Umbilical cord (tissue), 2 donors: ENCODE measurements around the gene MAGEA9B. TPM values are rescaled to one million over a fixed set of nuclear protein-coding genes. Genes with fewer than 3 reads are reported as not detected.
"Not testable (repeated sequence)": the region's sequence is repeated elsewhere in the genome, so short reads cannot be mapped to it uniquely, and the experiment has no call there.

Experiments used
- DNase-seq: peaks from one replicate; pipeline ENCODE4 v3.0.0-alpha.2; 2015; ENCODE audit warnings: low spot score
- total RNA-seq: library from RNA; depleted of rRNA; stranded (reverse); fragments of >200 nt; gene quantifications from one replicate; pipeline ENCODE4 v1.2.3, GENCODE V29; 2014; ENCODE audit warnings: low replicate concordance; ENCODE audit not compliant: insufficient read depth

Gene MAGEA9B
- total RNA-seq, 1 donor from 2014 or later: not detected

GRCh38 chrX:149534926-149535602, 52.2 kb downstream of the MAGEA9B start:
- DNase-seq: not testable (repeated sequence)

- not testable (repeated sequence) for DNase-seq
These were observed 53.3 kb downstream of the MAGEA9B start for GRCh38 chrX:149533999-149534398.

- not testable (repeated sequence) for DNase-seq
These were observed 54.4 kb downstream of the MAGEA9B start for GRCh38 chrX:149532868-149533267.

Other genes with a start within 250 kb of the MAGEA9B start
- gene IDS, start 82.2 kb downstream of the MAGEA9B start, total RNA-seq: 43.6 TPM
- gene EOLA1, start 46.4 kb downstream of the MAGEA9B start, total RNA-seq: 6.3 TPM
- not detected for gene HSFX3, start 37.5 kb downstream of the MAGEA9B start, total RNA-seq
- 0.96 TPM for gene HSFX2, start 7.9 kb upstream of the MAGEA9B start, total RNA-seq
- gene TMEM185A, start 44.3 kb upstream of the MAGEA9B start, total RNA-seq: 28.4 TPM
- gene MAGEA11, start 124.6 kb upstream of the MAGEA9B start, total RNA-seq: not detected
- 3.9 TPM for gene HSFX1, start 186.6 kb upstream of the MAGEA9B start, total RNA-seq
- gene MAGEA9, start 194.5 kb upstream of the MAGEA9B start, total RNA-seq: not detected